ENCODE measurements around the gene TNS3.

TNS3 gene

DNA sequence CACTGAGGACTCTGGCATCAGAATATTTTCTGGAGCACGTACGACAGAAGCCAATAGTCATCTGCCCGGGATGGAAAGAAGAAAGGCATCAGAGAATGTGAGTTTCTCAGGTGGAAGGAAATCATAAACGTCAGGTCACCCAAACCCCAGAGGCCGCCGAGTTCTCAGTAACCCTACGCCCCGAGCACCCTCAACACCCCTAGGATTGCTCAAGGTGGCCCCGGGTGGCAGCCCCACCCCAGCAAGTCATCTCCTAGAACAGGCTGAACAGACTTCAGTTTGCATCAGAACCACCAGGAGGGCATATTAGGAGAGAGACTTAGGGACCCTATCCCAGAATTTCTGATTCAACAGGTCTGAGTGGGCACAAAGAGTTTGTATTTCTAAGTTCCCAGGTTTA, 117.6 kb downstream of the TNS3 start:
- DNase-seq, result no peak

GRCh38 chr7:47461746-47462145, 120.2 kb downstream of the TNS3 start:
- DNase-seq, result no peak

- no peak for DNase-seq
These were observed 120.8 kb downstream of the TNS3 start for GRCh38 chr7:47461161-47461560.

- DNase-seq, result no peak
These were observed 121.5 kb downstream of the TNS3 start for GRCh38 chr7:47460251-47460989.

GRCh38 chr7:47458486-47458885, 123.4 kb downstream of the TNS3 start:
- DNase-seq, result no peak

DNA sequence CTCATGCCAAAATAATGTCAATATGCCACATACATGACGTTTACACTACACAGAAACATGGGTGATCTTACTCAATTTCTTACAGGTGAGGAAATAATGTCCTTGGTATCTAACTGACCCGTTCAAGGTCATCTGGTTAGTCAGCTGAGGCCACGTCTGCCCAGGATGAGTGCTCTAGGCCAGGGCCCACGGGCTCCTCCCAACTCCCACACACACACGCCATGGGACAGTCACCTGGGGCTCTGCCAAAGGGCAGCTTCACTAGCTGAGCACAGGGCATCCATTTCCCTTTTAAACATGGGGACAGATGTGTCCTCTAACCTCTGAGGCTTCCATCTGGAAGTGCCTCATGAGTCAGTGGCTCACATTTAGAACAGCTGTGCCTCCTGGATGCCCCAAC, 123.9 kb downstream of the TNS3 start:
- DNase-seq, result no peak

DNA sequence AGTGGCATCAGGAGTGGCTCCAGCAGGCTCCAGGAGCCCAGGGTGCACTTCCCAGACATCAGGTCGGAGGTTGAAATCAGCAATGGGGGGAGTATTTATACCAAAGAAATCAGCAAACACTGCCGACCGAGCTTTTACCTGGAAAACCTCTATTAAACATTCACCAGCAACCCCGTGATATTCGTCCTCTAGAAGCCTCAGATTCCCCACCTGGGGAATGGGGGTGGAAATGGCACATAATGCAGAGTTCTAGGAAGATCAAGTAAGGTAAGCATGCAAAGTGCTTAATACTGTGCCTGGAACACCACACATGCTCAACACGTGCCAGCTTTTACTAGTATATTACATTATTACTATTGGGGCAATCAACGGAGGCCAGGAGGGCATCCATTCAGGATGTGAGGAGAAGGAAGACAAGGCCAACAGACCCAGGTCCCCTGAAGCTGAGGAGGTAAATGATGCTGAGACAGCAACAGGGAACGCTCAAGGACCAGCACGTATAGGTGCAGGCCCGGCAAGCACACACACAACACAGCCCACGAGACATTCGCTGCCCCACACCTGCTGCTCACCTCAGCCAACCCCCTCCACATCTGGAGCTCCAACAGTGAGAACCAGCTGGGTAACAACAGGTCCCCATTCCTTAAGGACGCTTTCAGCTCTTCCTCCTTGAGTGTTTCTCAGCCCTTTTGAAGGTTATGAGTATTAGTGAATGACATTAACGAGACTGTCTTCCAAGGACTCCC, 125.5 kb downstream of the TNS3 start:
- no peak for DNase-seq

DNA sequence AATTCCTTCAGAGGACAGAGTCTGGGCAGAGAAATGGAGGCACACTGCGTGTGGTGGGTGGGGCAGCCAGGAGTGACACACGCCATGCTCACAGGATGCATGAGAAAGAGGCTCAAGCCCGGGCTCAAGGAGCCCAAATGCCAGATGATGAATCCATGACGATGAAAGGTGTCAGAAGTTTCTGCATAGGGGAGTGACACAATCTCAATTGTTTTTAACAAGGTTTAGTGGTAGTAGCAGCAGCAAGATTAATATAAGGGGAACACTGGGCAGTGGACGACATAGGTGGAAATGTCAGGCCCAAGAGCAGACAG, 126.1 kb downstream of the TNS3 start:
- no peak for DNase-seq

- no peak for DNase-seq
These were observed 126.7 kb downstream of the TNS3 start for GRCh38 chr7:47454974-47455871.

GRCh38 chr7:47454069-47454973, 127.6 kb downstream of the TNS3 start:
- no peak for DNase-seq

- no peak for DNase-seq
These were observed 128.5 kb downstream of the TNS3 start for GRCh38 chr7:47453093-47454061.

DNA sequence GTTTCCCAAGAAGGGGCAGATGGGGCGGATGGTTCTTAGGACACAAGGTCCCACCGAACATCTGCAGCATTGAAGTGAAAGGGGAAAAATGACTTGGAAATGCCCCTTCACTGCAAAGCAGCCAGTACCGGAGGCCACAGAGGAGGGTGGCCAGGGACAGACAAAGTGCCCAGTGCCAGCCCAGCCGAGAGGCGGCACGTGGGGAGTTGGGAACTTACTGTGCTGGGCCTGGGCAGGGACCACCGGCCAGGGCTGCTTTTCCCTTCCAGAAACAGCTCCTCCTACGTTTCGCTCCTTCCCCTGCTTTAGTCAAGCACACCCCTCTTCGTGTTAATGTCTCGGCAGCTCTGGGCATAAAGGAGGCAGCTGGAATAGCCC, 129.2 kb downstream of the TNS3 start:
- no peak for DNase-seq

- no peak for DNase-seq
These were observed 129.6 kb downstream of the TNS3 start for GRCh38 chr7:47452295-47452694.

- DNase-seq, result no peak
These were observed 130.1 kb downstream of the TNS3 start for GRCh38 chr7:47451851-47452205.

DNA sequence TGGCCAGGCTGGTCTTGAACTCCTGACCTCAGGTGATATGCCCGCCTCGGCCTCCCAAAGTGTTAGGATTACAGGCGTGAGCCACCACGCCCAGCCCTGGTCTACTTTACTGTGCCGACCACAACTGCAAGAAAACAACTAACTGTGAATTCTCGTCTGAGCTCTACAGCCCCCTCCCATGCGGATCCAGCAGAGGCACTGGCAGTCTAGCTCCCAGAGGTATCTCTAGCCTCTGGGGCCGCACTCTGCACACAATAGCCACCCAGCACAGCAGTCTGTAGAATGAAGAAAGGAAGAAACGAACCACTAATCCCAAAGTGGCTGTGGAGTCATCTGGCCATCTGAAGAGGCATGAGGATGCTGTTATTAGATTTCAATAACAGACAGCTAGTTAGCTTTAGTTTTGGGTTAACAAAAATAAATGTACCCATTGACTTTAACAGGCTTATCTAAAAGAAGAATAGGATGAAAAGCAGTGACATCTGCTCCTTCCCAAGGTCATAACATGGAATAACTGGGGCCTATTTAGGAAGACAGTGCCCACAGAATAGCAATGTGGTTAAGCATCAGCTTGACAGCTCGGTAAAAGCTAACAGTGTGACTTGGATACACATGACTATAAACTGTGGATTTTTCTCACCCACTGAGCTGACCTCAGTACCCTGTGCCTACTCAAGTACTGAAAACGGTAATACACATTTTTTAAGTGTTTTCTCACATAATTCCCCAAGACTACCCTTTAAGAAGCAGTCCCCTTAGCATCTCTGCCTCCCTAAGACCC, 131.9 kb downstream of the TNS3 start:
- no peak for DNase-seq

GRCh38 chr7:47448971-47449370, 132.9 kb downstream of the TNS3 start:
- DNase-seq, result no peak

DNA sequence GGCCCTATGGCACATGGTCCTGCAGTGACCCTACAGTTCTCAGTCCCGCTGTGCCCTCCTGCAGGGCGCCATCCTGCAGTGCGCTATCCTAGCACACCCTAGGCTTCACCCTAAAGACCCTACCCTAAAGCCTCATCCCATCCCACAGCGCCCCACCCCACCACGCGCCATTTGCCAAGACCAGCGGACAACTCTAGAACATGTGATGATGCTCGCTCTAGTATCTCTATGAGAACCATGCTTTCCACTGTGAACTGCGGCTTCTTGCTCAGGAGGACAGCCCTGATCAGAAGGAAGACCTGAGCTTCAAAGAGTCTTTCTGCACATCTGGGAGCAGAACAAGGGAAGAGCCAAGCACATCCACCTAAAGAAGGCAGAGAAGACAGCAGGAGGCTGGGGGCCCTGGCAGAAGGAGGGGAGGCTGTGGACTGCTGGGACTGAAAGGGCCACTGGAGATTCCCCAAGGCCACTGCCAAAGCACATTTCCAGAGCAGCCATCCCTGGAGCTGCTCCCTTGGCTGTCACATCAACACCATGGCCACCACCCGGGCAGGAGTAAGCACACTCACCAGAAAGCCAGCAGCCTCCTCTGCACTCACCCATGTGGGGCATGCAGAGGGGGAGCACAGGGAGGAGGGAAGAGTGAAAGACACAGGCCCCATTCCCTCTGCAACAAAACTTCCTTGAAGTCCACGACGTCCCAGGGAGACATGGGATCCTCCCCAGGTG, 134.1 kb downstream of the TNS3 start:
- no peak for DNase-seq

DNA sequence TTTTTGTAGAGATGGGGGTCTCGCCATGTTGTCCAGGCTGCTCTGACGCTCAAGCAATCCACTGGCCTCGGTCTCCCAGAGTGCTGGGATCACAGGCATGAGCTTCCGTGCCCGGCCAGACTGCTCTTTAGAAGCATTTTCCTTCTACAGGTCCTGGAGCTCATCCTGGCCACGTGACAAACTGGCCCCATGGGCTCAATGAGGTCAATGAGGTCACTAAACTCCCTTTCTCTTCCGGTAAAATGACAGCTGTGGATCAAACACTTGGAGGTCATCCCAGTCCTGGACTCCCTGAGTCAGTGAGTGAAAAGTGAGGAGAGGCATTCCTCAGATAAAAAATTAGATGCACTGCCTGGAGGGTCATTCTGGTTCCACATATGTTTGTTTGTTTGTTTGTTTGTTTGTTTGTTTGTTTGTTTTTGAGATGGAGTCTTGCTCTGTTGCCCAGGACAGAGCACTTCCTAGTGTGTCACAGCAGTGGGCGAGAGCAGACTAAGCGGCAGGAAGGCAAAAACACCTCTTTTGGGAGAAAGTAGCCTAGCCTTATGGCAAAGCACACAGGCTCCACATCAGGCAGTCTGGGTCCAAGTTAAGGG, 134.9 kb downstream of the TNS3 start:
- DNase-seq, result no peak

- DNase-seq, result no peak
These were observed 137.4 kb downstream of the TNS3 start for GRCh38 chr7:47444376-47445098.
